Measurements from ENCODE around the gene CFAP65.

Gene CFAP65

GRCh38 chr2:219030177-219030940 is 11.0 kb downstream of the CFAP65 start:
- DNase-seq: no peak

GRCh38 chr2:219029829-219030165 is 11.5 kb downstream of the CFAP65 start:
- peak; percentile 70 for DNase-seq

GRCh38 chr2:219028996-219029828 is 12.1 kb downstream of the CFAP65 start:
- no peak for DNase-seq

- peak; percentile 4 for DNase-seq
Measured at GRCh38 chr2:219028141-219028540, 13.2 kb downstream of the CFAP65 start.

GRCh38 chr2:219027511-219028055 is 13.7 kb downstream of the CFAP65 start:
- DNase-seq: no peak

GRCh38 chr2:219026946-219027345 is 14.4 kb downstream of the CFAP65 start:
- no peak for DNase-seq

- no peak for DNase-seq
Measured at GRCh38 chr2:219025637-219026585, 15.4 kb downstream of the CFAP65 start.

GRCh38 chr2:219024059-219024458 is 17.3 kb downstream of the CFAP65 start:
- DNase-seq: no peak

GRCh38 chr2:219023045-219023605 is 18.2 kb downstream of the CFAP65 start:
- DNase-seq: no peak

GRCh38 chr2:219022616-219023015 is 18.7 kb downstream of the CFAP65 start:
- no peak for DNase-seq

GRCh38 chr2:219022041-219022440 is 19.3 kb downstream of the CFAP65 start:
- no peak for DNase-seq

GRCh38 chr2:219021591-219021990 is 19.7 kb downstream of the CFAP65 start:
- no peak for DNase-seq

GRCh38 chr2:219020604-219021365 is 20.5 kb downstream of the CFAP65 start:
- DNase-seq: no peak

- DNase-seq: no peak
Measured at GRCh38 chr2:219019436-219019835, 21.9 kb downstream of the CFAP65 start.

GRCh38 chr2:219018726-219019125 is 22.6 kb downstream of the CFAP65 start:
- no peak for DNase-seq

- DNase-seq: no peak
Measured at GRCh38 chr2:219018286-219018685, 23.0 kb downstream of the CFAP65 start.

GRCh38 chr2:219017201-219017931 is 23.9 kb downstream of the CFAP65 start:
- DNase-seq: no peak

- DNase-seq: no peak
Measured at GRCh38 chr2:219016721-219017120, 24.6 kb downstream of the CFAP65 start.

- DNase-seq: no peak
Measured at GRCh38 chr2:219010873-219011272, 30.4 kb downstream of the CFAP65 start.

- peak; percentile 38 for DNase-seq
Measured at GRCh38 chr2:219010162-219010756, 31.1 kb downstream of the CFAP65 start.

GRCh38 chr2:219009294-219009693 is 32.0 kb downstream of the CFAP65 start:
- no peak for DNase-seq

Data from NCI-H69 (cell line).